Upper lobe of left lung (tissue), 6 donors: ENCODE measurements around the gene VAV2. TPM values are rescaled to one million over a fixed set of nuclear protein-coding genes. Genes with fewer than 3 reads are reported as not detected.

ENCODE experiments used
- ATAC-seq, 2 donors: fragments of 200-7000 bp; cut with Tn5 transposase; one replicate each; pipeline ENCODE4 v1.9.1; 2022; ENCODE audit warnings: mild to moderate bottlenecking in 2 of 2, moderate library complexity in 2 of 2; ENCODE audit not compliant: low FRiP score in 2 of 2
- DNase-seq, 2 donors: peaks; one replicate each; pipeline ENCODE4 v3.0.0-alpha.2; 2019 to 2020
- H3K27ac ChIP-seq, 4 donors: fragments of 200-600 bp; sonication (generic); one replicate each; pipeline ENCODE4 v1.5.1; 2016 to 2019
- H3K27me3 ChIP-seq, 4 donors: fragments of 200-600 bp; sonication (generic); one replicate each; pipeline ENCODE4 v1.5.1; 2017 to 2019
- H3K36me3 ChIP-seq, 4 donors: fragments of 200-600 bp; sonication (generic); one replicate each; pipeline ENCODE4 v1.5.1; 2016 to 2019
- H3K4me1 ChIP-seq, 4 donors: fragments of 200-600 bp; sonication (generic); one replicate each; pipeline ENCODE4 v1.5.1; 2018 to 2019
- H3K4me3 ChIP-seq, 4 donors: fragments of 200-600 bp; sonication (generic); one replicate each; pipeline ENCODE4 v1.5.1; 2017 to 2019; ENCODE audit warnings: mild to moderate bottlenecking in 2 of 4, moderate library complexity in 1 of 4
- H3K9me3 ChIP-seq, 4 donors: fragments of 200-600 bp; sonication (generic); one replicate each; pipeline ENCODE4 v1.5.1; 2018 to 2019
- CTCF ChIP-seq, 6 experiments: fragments of 450-650 bp in 4 of 6; fragments of 200-600 bp in 2 of 6; sonication (generic) in 2 of 6; IDR thresholded peaks; one replicate each; pipeline ENCODE4 v1.5.1; 2016 to 2019; ENCODE audit warnings: antibody characterized with exemption in 6 of 6
- EP300 ChIP-seq, 4 donors: sonication (generic); formaldehyde crosslinking; IDR thresholded peaks; one replicate each; pipeline ENCODE4 v1.5.1; 2017; ENCODE audit warnings: antibody characterized with exemption in 4 of 4, control low read depth in 2 of 4
- POLR2A ChIP-seq, 4 donors: fragments of 450-650 bp; IDR thresholded peaks; one replicate each; pipeline ENCODE4 v1.5.1; 2016 to 2017; ENCODE audit warnings: antibody characterized with exemption in 4 of 4, mild to moderate bottlenecking in 2 of 4
- POLR2AphosphoS5 ChIP-seq, 2 donors: sonication (generic); formaldehyde crosslinking; IDR thresholded peaks; one replicate each; pipeline ENCODE4 v1.5.1; 2017; ENCODE audit warnings: antibody characterized with exemption in 2 of 2
- whole genome bisulfite sequencing, 2 donors: methylation state at CpG; one replicate each; pipeline ENCODE4 v1.1.5; 2017 to 2018; 5-methylcytosine and 5-hydroxymethylcytosine counted together
- total RNA-seq, 6 donors: library from RNA; depleted of rRNA in 4 of 6; stranded (reverse); fragments of >200 nt in 4 of 6; gene quantifications; one replicate each; pipeline versions ENCODE4 v1.1.0 to v1.2.1, GENCODE V29; 2016 to 2021
- donor health status: DM: no; HTN: no; CAD: no; lungs with moderate emphysema.
- donor health status: DM: no; HTN: yes; CAD: no; lungs with severe emphysema.

Gene VAV2
- total RNA-seq, 6 donors from 2014 or later: 12.0 to 38.8 (median 22.0) TPM

GRCh38 chr9:133952598-133953550 lies 39.2 kb downstream of the VAV2 start:
- H3K4me3 ChIP-seq: no peak overlapping the region
- H3K27ac ChIP-seq: no peak overlapping the region
- 86 to 95% methylated on average over 6 to 17 of the region's 18 CpGs for WGBS, 2 donors
- no peaks in the 10 kb centered on the region for H3K27me3 ChIP-seq
- no peak for ATAC-seq
- TF ChIP-seq EP300 (IDR thresholded peaks at IDR 0.05) (no peak), POLR2A (IDR thresholded peaks at IDR 0.05) (no peak), POLR2AphosphoS5 (IDR thresholded peaks at IDR 0.05) (no peak), CTCF (IDR thresholded peaks at IDR 0.05) (no peak)
- peaks cover 34 to 45% (median 40%) of the 10 kb centered on the region in 4 donors for H3K4me1 ChIP-seq
- no peaks in the 10 kb centered on the region for H3K36me3 ChIP-seq
- no peaks in the 10 kb centered on the region for H3K9me3 ChIP-seq
- peak in 1 of 2 donors; percentile 55 for DNase-seq

GRCh38 chr9:133951265-133951664 lies 40.9 kb downstream of the VAV2 start:
- TF ChIP-seq EP300 (IDR thresholded peaks at IDR 0.05) (no peak), CTCF (IDR thresholded peaks at IDR 0.05) (no peak), POLR2AphosphoS5 (IDR thresholded peaks at IDR 0.05) (no peak), POLR2A (IDR thresholded peaks at IDR 0.05) (no peak)
- H3K9me3 ChIP-seq: no peaks in the 10 kb centered on the region
- H3K4me1 ChIP-seq: peaks cover 24 to 41% (median 31%) of the 10 kb centered on the region in 4 donors
- WGBS, 2 donors: 65 to 88% methylated on average over 2 to 7 of the region's 8 CpGs
- ATAC-seq (no peak), DNase-seq (peak in 1 of 2 donors; percentile 45)
- H3K27ac ChIP-seq: peak overlapping the region; percentile 12 to 59 (median 54)
- no peaks in the 10 kb centered on the region for H3K27me3 ChIP-seq
- no peak overlapping the region for H3K4me3 ChIP-seq
- H3K36me3 ChIP-seq: peaks cover 0 to under 1% (median 0%) of the 10 kb centered on the region in 4 donors

- Histone ChIP-seq H3K36me3 (peaks cover 0 to 3% (median 0%) of the 10 kb centered on the region in 4 donors), H3K4me3 (no peak overlapping the region), H3K9me3 (no peaks in the 10 kb centered on the region), H3K4me1 (peaks cover 18 to 35% (median 31%) of the 10 kb centered on the region in 4 donors), H3K27me3 (no peaks in the 10 kb centered on the region), H3K27ac (peak overlapping the region in 3 of 4 donors; percentile 54 to 59 (median 54))
- DNase-seq (peak in 1 of 2 donors; percentile 56), ATAC-seq (peak; percentile 30 to 41)
- TF ChIP-seq POLR2A (IDR thresholded peaks at IDR 0.05) (no peak), EP300 (IDR thresholded peaks at IDR 0.05) (peak in 1 of 4 donors; percentile 8), POLR2AphosphoS5 (IDR thresholded peaks at IDR 0.05) (peak; percentile 37 to 67), CTCF (IDR thresholded peaks at IDR 0.05) (no peak)
- 80 to 91% methylated on average over 25 of the region's 25 CpGs for WGBS, 2 donors
Observed at GRCh38 chr9:133950629-133951111, 41.5 kb downstream of the VAV2 start.

GRCh38 chr9:133950192-133950591 lies 41.9 kb downstream of the VAV2 start:
- peak overlapping the region in 1 of 4 donors; percentile 4 for H3K27ac ChIP-seq
- 82 to 93% methylated on average over 8 to 12 of the region's 13 CpGs for WGBS, 2 donors
- no peak overlapping the region for H3K4me3 ChIP-seq
- no peaks in the 10 kb centered on the region for H3K9me3 ChIP-seq
- H3K36me3 ChIP-seq: peaks cover 0 to 3% (median 0%) of the 10 kb centered on the region in 4 donors
- no peak for TF ChIP-seq POLR2AphosphoS5 (IDR thresholded peaks at IDR 0.05)
- no peak for TF ChIP-seq EP300 (IDR thresholded peaks at IDR 0.05)
- TF ChIP-seq POLR2A (IDR thresholded peaks at IDR 0.05): no peak
- no peak for TF ChIP-seq CTCF (IDR thresholded peaks at IDR 0.05)
- ATAC-seq: no peak
- no peaks in the 10 kb centered on the region for H3K27me3 ChIP-seq
- H3K4me1 ChIP-seq: peaks cover 17 to 35% (median 33%) of the 10 kb centered on the region in 4 donors
- DNase-seq: peak in 1 of 2 donors; percentile 56
